Spleen (tissue), 7 donors: Measurements from ENCODE around the gene RBX1.

Source experiments
- POLR2A ChIP-seq, 3 donors: fragments of 450-650 bp; IDR thresholded peaks; one replicate each; pipeline ENCODE4 v1.5.1; 2017; ENCODE audit warnings: antibody characterized with exemption in 3 of 3, mild to moderate bottlenecking in 1 of 3
- POLR2AphosphoS5 ChIP-seq, 3 donors: sonication (generic); formaldehyde crosslinking; IDR thresholded peaks; one replicate each; pipeline ENCODE4 v1.5.1; 2017; ENCODE audit warnings: antibody characterized with exemption in 3 of 3
- TF ChIP-seq, protein P1 (sequence below), 11 experiments: fragments of 200-600 bp in 7 of 11; fragments of 450-650 bp in 4 of 11; sonication (generic) in 4 of 11; IDR thresholded peaks in 8 of 11; conservative IDR thresholded peaks in 3 of 11; 1 replicate in 7 of 11; 2 replicates in 4 of 11; pipeline versions ENCODE4 v1.4.0 to v1.8.0; 2016 to 2021; ENCODE audit warnings: antibody characterized with exemption in 11 of 11, inconsistent platforms in 4 of 11, mild to moderate bottlenecking in 1 of 11
- donor health status: DM: no; HTN: no; CAD: no; lungs with moderate emphysema.
- donor health status: DM: no; HTN: no; CAD: no.
- donor health status: DM: no; HTN: no; CAD: no.

DNA sequence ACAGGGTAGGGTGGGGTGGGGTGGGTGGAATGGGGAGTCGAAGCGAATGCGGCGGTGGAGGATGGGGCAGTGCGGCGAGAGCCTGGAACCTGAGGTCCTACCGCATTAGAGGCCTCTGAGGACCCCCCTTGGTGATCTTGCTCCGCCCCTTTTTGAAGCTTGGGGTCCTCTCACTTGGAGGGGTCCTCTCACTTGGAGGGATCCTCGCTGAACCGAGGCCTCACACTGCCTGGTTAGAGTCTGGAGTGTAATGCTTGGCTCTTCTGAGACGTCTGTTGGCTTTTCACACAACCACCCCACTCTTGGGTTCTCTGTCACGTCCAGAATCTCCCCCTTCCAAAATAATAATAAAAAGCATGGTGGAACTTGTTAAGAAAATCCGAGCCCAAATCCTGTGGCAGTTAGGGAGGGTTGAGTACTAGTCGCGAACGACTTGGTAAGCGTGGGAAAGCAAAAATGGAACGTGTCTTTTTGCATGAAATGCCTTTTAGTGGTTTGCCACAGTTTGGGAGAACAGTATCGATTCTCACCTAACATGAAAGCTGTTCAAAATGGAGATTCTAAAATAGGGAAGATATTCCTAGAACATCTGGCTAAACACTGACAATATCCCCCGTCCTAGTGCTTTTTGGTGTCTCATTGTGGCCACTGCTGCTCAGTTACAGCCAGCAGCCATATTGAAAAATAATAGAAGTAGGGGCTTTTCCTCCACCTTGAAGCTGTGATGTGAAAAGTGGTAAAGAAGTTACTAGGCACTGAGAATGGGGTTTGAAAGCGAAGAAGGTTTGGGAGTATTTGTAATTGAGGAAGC lies 822 bp downstream of the RBX1 start:
- TF ChIP-seq POLR2A (IDR thresholded peaks at IDR 0.05) = no peak
- no peak for TF ChIP-seq POLR2AphosphoS5 (IDR thresholded peaks at IDR 0.05)
- TF ChIP-seq, protein P1, sequence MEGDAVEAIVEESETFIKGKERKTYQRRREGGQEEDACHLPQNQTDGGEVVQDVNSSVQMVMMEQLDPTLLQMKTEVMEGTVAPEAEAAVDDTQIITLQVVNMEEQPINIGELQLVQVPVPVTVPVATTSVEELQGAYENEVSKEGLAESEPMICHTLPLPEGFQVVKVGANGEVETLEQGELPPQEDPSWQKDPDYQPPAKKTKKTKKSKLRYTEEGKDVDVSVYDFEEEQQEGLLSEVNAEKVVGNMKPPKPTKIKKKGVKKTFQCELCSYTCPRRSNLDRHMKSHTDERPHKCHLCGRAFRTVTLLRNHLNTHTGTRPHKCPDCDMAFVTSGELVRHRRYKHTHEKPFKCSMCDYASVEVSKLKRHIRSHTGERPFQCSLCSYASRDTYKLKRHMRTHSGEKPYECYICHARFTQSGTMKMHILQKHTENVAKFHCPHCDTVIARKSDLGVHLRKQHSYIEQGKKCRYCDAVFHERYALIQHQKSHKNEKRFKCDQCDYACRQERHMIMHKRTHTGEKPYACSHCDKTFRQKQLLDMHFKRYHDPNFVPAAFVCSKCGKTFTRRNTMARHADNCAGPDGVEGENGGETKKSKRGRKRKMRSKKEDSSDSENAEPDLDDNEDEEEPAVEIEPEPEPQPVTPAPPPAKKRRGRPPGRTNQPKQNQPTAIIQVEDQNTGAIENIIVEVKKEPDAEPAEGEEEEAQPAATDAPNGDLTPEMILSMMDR (IDR thresholded peaks at IDR 0.05 in 8 of 11, conservative IDR thresholded peaks at IDR 0.05 in 3 of 11) = no peak
